Spleen (tissue), 7 donors: Measurements from ENCODE around the gene NTN4.
"Not testable (repeated sequence)": the region's sequence is repeated elsewhere in the genome, so short reads cannot be mapped to it uniquely, and the experiment has no call there.

Source experiments
- CTCF ChIP-seq, 11 experiments: fragments of 200-600 bp in 7 of 11; fragments of 450-650 bp in 4 of 11; sonication (generic) in 4 of 11; IDR thresholded peaks in 8 of 11; conservative IDR thresholded peaks in 3 of 11; 1 replicate in 7 of 11; 2 replicates in 4 of 11; pipeline versions ENCODE4 v1.4.0 to v1.8.0; 2016 to 2021; ENCODE audit warnings: antibody characterized with exemption in 11 of 11, inconsistent platforms in 4 of 11, mild to moderate bottlenecking in 1 of 11
- POLR2A ChIP-seq, 3 donors: fragments of 450-650 bp; IDR thresholded peaks; one replicate each; pipeline ENCODE4 v1.5.1; 2017; ENCODE audit warnings: antibody characterized with exemption in 3 of 3, mild to moderate bottlenecking in 1 of 3
- donor health status: DM: no; HTN: no; CAD: no; lungs with moderate emphysema.
- donor health status: DM: no; HTN: no; CAD: no.
- donor health status: DM: no; HTN: no; CAD: no.

- TF ChIP-seq CTCF (IDR thresholded peaks at IDR 0.05 in 8 of 11, conservative IDR thresholded peaks at IDR 0.05 in 3 of 11); POLR2A (IDR thresholded peaks at IDR 0.05): not testable (repeated sequence)
Observed at GRCh38 chr12:95654665-95655064, 135.9 kb downstream of the NTN4 start.
